ENCODE measurements around the gene FATE1.

GRCh38 chrX:151724563-151725337 lies 8.9 kb downstream of the FATE1 start:
- TF ChIP-seq CTCF (IDR thresholded peaks at IDR 0.05; ENCODE audit: low read depth, low read length) (no peak), POLR2A (IDR thresholded peaks at IDR 0.05; ENCODE audit: extremely low read depth, insufficient read length) (no peak), MAX (IDR thresholded peaks at IDR 0.05; ENCODE audit: low read depth, low read length) (no peak)

Data from NB4 (cell line).